Measurements from ENCODE around the gene SYTL2. TPM values are rescaled to one million over a fixed set of nuclear protein-coding genes. Genes with fewer than 3 reads are reported as not detected.

SYTL2 gene
- total and polyA plus RNA-seq, 12 donors: 8.2 to 134 (median 19.4) TPM

- no peak for DNase-seq
- Histone ChIP-seq H3K27me3 (no peaks in the 10 kb centered on the region), H3K36me3 (replicated peaks in 1 of 2) (no peaks in the 10 kb centered on the region), H3K4me1 (replicated peaks in 1 of 2) (no peaks in the 10 kb centered on the region), H3K27ac (no peak overlapping the region), H3K9me3 (replicated peaks in 1 of 3) (no peaks in the 10 kb centered on the region), H3K4me3 (no peak overlapping the region)
- intact Hi-C loops (cut with DNase I): loop anchor here in 1 of 2 donors (10.0 kb wide), 1 partner anchor 125 kb away; no protein-coding TSS in a partner anchor
- TF ChIP-seq CTCF (IDR thresholded peaks at IDR 0.05): no peak
- no peak for TF ChIP-seq POLR2A (IDR thresholded peaks at IDR 0.05)
These were observed 8.5 kb upstream of the SYTL2 start for GRCh38 chr11:85819441-85819840.

GRCh38 chr11:85815186-85815931 is 4.4 kb upstream of the SYTL2 start:
- Histone ChIP-seq H3K27ac (peak overlapping the region in 2 of 5 donors; percentile 13 to 54), H3K4me1 (replicated peaks in 1 of 2) (peaks cover 4 to 5% of the 10 kb centered on the region in 2 donors), H3K36me3 (replicated peaks in 1 of 2) (no peaks in the 10 kb centered on the region), H3K9me3 (replicated peaks in 1 of 3) (no peaks in the 10 kb centered on the region), H3K4me3 (no peak overlapping the region), H3K27me3 (no peaks in the 10 kb centered on the region)
- 48 to 53% (median 50%) methylated on average over 4 of the region's 4 CpGs for WGBS, 4 donors
- DNase-seq: no peak
- no peak for TF ChIP-seq CTCF (IDR thresholded peaks at IDR 0.05)
- no peak for TF ChIP-seq POLR2A (IDR thresholded peaks at IDR 0.05)
- intact Hi-C loops (cut with DNase I): loop anchor here in 1 of 2 donors (10.0 kb wide), 1 partner anchor 121 kb away; no protein-coding TSS in a partner anchor

GRCh38 chr11:85813721-85814120 is 2.8 kb upstream of the SYTL2 start:
- no peak for DNase-seq
- H3K4me3 ChIP-seq: no peak overlapping the region
- WGBS, 4 donors: 87 to 95% (median 94%) methylated on average over 9 of the region's 9 CpGs
- H3K36me3 ChIP-seq (replicated peaks in 1 of 2): no peaks in the 10 kb centered on the region
- no peaks in the 10 kb centered on the region for H3K9me3 ChIP-seq (replicated peaks in 1 of 3)
- H3K27ac ChIP-seq: no peak overlapping the region
- peaks cover 10 to 11% of the 10 kb centered on the region in 2 donors for H3K4me1 ChIP-seq (replicated peaks in 1 of 2)
- no peaks in the 10 kb centered on the region for H3K27me3 ChIP-seq
- TF ChIP-seq POLR2A (IDR thresholded peaks at IDR 0.05) (no peak), CTCF (IDR thresholded peaks at IDR 0.05) (no peak)
- intact Hi-C loops (cut with DNase I): loop anchor here in 1 of 2 donors (10.0 kb wide), 1 partner anchor 119 kb away; no protein-coding TSS in a partner anchor

GRCh38 chr11:85811624-85812023 is 683 bp upstream of the SYTL2 start:
- Histone ChIP-seq H3K27ac (peak overlapping the region in 1 of 5 donors; percentile 57), H3K4me1 (replicated peaks in 1 of 2) (peaks cover 10 to 11% of the 10 kb centered on the region in 2 donors), H3K36me3 (replicated peaks in 1 of 2) (no peaks in the 10 kb centered on the region), H3K4me3 (peak overlapping the region in 1 of 4 donors; percentile 72), H3K9me3 (replicated peaks in 1 of 3) (no peaks in the 10 kb centered on the region), H3K27me3 (no peaks in the 10 kb centered on the region)
- TF ChIP-seq CTCF (IDR thresholded peaks at IDR 0.05): no peak
- no peak for TF ChIP-seq POLR2A (IDR thresholded peaks at IDR 0.05)
- intact Hi-C loops (cut with DNase I): loop anchor here in 1 of 2 donors (10.0 kb wide), 1 partner anchor 117 kb away; no protein-coding TSS in a partner anchor
- no peak for DNase-seq
- WGBS, 4 donors: 73 to 80% (median 78%) methylated on average over 13 of the region's 13 CpGs

All from adrenal gland (tissue), 12 donors.